ENCODE results near the gene NUP107. TPM values are rescaled to one million over a fixed set of nuclear protein-coding genes. Genes with fewer than 3 reads are reported as not detected.
A peak's percentile ranks its signal among the peaks of the same experiment; 100 is the strongest.

Gene NUP107
- total RNA-seq, 1 experiment from 2014 or later = 141 TPM

DNA sequence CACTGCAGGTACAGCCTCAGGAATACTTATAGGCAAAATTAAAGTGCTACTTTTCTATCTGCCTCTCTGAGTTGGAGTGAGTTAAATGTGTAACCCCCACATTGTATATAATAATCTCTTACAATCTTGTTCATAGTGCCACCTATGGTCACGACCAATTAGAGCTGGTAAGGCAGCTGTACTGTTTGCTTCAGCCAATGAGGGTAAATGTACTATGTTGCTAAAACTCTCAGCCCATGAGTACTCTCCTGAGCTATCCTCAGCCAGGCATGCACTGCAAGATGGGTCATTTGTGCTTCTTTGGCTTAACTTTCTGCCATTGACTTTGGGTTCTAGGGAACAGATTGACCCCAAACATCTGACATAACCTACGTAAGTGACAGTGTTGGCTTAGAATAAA, 106.2 kb downstream of the NUP107 start:
- peak; percentile 77 for DNase-seq
- Histone ChIP-seq H3K4me3 (ENCODE audit: insufficient read depth, low read depth, low read length) (no peak overlapping the region), H3K36me3 (replicated peaks; ENCODE audit: control insufficient read depth, insufficient read depth, low read length) (no peaks in the 10 kb centered on the region), H3K27me3 (ENCODE audit: control insufficient read depth, insufficient read depth, low read length) (no peaks in the 10 kb centered on the region)

DNA sequence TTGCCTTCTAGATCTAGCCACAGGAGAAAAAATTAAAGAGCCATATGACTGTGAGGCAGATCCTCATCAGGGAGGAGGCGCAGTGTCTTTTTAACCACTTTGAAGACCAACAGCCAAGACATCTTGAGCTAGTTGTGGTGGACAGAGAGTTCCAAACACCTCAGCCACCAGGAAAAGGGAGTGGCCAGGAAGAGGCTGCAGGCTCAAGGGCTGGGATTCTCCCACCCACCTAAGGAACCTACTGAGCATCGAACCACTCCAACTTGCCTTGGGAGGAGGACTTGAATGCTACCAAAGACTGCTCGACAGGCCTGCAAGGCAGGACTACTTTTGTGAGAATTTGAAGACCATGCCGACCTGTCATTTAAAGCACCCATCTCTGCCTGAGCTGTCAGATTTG, 106.7 kb downstream of the NUP107 start:
- Histone ChIP-seq H3K27me3 (ENCODE audit: control insufficient read depth, insufficient read depth, low read length) (no peaks in the 10 kb centered on the region), H3K4me3 (ENCODE audit: insufficient read depth, low read depth, low read length) (no peak overlapping the region), H3K36me3 (replicated peaks; ENCODE audit: control insufficient read depth, insufficient read depth, low read length) (no peaks in the 10 kb centered on the region)
- no peak for DNase-seq

DNA sequence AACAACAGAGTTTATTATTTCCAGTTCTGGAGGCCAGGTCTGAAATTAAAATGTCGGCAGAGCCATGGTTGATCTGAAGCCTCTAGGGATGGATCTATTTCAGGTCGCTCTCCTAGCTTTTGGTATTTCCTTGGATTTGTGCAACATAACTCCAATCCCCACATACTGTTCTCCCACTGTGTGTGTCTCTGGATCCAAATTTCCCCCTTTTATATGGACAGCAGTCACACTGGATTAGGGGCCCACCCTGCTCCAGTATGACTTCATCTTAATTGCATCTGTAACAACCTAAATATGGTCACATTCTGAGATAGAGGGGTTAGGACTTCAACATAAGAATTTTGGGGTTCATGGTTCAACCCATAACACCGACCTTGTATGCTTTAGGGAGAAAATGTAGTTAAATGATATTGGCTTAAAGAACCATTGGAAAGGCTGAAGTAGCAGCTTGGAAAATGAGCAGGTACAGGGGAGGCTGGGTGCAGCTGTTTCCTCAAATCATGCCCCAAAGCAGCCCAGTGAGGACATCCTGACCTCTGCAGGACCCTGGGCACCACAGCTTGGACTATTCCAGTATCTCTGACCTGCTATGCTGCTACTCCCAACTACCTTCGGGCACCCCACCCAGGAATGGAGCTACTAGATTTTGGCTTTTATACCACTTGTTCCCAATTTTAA, 107.3 kb downstream of the NUP107 start:
- Histone ChIP-seq H3K4me3 (ENCODE audit: insufficient read depth, low read depth, low read length) (no peak overlapping the region), H3K36me3 (replicated peaks; ENCODE audit: control insufficient read depth, insufficient read depth, low read length) (no peaks in the 10 kb centered on the region), H3K27me3 (ENCODE audit: control insufficient read depth, insufficient read depth, low read length) (no peaks in the 10 kb centered on the region)
- DNase-seq = no peak

DNA sequence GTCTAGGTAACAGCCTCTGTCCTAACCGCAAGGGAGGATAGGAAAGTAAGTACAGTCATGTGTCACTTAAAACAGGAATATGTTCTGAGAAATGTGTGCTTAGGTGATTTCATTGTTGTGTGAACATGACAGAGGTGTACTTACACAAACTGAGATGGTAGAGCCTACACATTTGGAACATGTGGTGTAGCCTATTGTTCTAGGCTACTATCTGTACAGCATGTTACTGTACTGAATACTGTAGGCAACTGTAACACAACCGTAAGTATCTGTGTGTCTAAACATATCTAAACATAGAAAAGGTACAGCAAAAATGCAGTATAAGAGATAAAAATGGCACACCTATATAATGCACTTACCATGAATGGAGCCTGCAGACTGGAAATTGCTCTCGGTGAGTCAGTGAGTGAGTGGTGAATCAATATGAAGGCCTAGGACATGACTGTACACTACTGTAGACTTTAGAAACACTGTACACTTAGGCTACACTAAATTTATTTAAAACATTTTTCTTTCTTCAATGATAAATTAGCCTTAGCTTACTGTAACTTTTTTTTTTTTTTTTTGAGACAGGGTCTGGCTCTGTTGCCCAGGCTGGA, 108.0 kb downstream of the NUP107 start:
- no peaks in the 10 kb centered on the region for H3K27me3 ChIP-seq (ENCODE audit: control insufficient read depth, insufficient read depth, low read length)
- no peak for DNase-seq
- no peak overlapping the region for H3K4me3 ChIP-seq (ENCODE audit: insufficient read depth, low read depth, low read length)
- no peaks in the 10 kb centered on the region for H3K36me3 ChIP-seq (replicated peaks; ENCODE audit: control insufficient read depth, insufficient read depth, low read length)

Other genes with a start within 250 kb of the NUP107 start
- gene RAP1B, start 76.1 kb upstream of the NUP107 start, total RNA-seq (2014; rRNA removed; shearing (Covaris generic)) = 89.3 and 103 TPM in 2 replicates
- gene SLC35E3, start 59.2 kb downstream of the NUP107 start, total RNA-seq (2014; rRNA removed; shearing (Covaris generic)) = 2.1 and 3.8 TPM in 2 replicates
- 40.6 and 48.3 TPM in 2 replicates for gene MDM2, start 121.2 kb downstream of the NUP107 start, total RNA-seq (2014; rRNA removed; shearing (Covaris generic))
- gene CPM, start 246.2 kb downstream of the NUP107 start, total RNA-seq (2014; rRNA removed; shearing (Covaris generic)) = 0.28 TPM in 1 of 2 replicates, not detected in the other

Data from H7 (cell line).